ENCODE measurements around the gene LIMA1.

The LIMA1 gene

DNA sequence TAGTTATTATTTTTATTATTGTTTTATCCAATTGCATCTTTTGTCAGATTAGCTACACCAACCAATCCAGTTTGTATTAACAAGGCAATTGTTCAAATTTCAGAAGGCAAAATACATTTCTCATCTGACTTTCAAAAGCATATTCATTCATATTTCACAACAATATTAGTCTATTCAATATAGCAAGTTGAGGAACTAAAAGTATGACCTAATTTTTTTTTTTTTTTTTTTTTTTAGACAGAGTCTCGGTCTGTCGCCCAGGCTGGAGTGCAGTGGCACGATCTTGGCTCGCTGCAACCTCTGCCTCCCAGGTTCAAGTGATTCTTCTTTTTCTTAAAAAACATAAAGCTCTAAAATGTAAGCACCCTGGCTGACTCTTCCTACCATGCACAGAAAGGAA, 154.0 kb downstream of the LIMA1 start:
- no peak for DNase-seq (ENCODE audit: low read depth)

GRCh38 chr12:50127546-50127945, 155.8 kb downstream of the LIMA1 start:
- no peak for DNase-seq (ENCODE audit: low read depth)

All from activated T-cell treated with anti-CD3 and anti-CD28 coated beads for 48 hours (primary cell).